ENCODE measurements around the gene TOLLIP.

Gene TOLLIP

DNA sequence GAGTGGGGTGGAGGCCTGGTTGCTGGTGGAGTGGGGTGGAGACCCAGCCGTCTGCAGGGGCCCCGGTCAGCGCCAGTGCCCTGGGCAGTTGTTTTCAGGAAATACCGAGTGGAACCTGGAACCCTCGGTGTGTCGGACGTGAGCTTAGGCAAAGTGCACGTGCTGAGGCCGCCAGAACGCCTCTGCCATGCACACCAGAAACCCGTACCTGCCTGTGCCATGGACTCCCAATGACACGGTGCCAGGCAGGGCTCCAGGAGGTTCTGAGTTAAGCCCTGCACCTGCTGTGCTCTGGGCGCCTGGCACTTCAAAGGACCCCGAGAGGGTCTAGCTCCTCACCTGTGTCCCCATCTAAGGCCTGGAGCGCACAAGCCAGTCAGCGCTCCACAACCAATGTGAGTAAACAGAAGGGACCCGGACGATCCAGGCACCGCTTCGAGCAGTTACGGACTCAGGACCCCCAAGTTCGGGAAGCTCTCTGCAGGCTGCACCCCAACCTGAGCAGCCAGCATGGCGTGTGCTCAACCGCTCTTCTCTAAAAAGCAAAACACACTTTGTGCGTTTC, 12.3 kb downstream of the TOLLIP start:
- no peak for DNase-seq

DNA sequence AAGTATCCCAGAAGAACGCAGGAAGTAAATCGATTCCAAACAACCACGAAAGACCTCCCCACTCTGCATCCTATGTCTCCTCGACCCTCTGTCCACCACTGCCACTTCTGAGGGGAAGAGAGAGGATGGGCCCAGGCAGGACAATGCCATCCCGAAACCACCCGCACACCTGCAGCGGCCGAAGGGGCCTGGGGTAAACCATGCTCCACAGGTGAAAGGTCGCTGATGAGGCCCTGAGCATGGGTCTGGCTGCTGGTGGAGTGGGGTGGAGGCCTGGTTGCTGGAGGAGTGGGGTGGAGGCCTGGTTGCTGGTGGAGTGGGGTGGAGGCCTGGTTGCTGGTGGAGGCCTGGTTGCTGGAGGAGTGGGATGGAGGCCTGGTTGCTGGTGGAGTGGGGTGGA, 13.1 kb downstream of the TOLLIP start:
- DNase-seq = no peak

DNA sequence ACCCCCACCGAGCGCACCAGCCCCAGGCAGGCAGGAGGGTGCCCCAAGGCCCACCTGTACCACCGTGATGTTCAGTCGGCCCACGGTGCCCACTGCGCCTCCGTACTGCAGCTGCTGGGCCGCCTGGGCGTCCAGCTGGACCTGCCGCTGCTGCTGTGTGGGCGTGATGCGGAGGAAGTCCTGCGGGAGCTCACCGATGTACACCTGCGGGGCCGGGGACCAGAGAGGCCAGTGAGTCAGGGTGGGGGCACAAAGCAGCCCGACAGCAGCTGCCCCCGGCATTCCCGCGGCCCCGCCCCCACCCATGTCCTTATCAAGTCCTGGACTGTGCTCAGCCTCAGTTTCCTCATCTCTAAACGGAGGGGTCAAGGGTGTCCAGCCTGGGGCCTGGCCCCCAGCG, 13.8 kb downstream of the TOLLIP start:
- no peak for DNase-seq

DNA sequence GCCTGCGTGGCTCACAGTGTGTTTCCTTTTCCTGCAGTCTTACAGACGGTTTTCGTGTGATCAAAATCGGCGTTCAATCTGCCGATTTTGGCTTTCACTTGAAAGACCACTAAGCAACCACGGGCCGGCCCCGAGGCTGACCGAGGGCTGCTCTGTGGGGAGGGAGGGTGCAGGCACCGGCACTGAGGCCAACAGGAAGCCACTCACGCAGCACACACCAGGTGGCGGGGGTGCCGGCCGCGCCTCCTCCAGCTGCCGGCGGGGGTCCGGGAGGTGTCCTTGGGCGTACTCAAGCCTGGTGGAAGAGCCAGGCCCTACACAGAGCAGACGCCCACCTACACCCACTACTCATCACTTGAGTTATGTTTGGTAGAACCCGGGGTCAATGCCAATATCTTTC, 14.3 kb downstream of the TOLLIP start:
- DNase-seq = no peak

DNA sequence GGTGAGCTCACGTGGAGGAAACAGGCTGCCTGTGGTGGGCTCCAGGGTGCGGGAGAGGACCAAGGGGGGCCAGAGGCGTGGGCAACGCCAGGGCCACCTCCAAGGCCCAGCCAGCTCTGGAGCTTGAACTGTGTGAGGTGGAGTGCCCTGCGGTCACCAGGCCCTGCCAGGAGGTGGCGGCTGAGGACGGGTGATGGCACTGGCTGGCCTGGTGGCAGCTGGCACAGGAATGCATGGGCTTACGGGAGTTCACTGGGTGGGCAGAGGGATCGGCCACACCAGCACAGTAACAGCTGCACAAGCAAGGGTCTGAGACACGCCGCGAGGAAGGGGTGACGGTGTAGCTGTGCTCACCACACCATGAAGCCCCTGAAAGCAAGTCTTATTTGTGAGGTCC, 15.8 kb downstream of the TOLLIP start:
- DNase-seq = no peak

DNA sequence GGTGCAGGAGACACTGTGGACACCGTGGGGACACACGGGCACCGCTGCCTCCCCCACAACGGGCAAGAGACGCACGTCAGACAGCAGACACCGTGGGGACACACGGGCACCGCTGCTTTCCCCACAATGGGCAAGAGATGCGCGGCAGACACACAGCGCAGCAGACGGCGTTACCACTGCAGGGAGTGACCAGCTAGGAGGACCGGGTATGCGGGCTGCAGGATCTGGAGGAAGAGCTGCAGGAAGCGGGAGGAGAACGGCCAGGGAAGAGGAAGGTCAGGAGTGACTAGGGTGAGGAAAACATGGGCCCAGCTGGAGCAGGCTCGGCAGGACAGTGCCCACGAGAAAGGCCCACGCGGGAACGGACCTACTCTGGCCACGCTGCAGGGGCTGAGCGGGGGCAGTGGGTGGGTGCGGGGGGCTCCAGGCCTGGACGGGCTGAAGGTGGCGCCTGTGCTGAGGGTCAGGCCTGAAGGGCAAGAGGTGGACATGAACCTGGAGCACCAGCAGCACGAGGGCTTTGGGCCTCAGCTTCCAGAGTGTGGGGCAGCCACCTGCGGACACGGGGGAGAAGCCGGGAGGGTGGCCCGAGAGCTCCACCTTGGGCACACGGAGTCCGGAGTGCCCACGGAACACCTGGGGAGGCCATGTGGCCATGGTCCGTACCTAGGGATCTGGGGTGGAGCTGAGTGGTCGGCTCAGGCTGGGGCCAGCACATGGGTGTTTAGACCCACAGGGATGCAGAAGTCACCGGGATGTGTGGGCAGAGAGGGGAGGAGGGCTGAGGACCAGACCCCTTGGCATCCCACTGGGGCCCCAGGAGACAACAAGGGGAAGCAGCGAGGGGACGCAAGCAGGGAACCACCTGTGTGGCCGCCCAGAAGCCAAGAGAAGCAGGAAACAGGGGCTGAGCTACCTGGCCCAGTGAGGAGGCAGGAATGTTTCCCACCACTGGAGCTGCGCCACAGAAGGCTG, 16.5 kb downstream of the TOLLIP start:
- DNase-seq = no peak

DNA sequence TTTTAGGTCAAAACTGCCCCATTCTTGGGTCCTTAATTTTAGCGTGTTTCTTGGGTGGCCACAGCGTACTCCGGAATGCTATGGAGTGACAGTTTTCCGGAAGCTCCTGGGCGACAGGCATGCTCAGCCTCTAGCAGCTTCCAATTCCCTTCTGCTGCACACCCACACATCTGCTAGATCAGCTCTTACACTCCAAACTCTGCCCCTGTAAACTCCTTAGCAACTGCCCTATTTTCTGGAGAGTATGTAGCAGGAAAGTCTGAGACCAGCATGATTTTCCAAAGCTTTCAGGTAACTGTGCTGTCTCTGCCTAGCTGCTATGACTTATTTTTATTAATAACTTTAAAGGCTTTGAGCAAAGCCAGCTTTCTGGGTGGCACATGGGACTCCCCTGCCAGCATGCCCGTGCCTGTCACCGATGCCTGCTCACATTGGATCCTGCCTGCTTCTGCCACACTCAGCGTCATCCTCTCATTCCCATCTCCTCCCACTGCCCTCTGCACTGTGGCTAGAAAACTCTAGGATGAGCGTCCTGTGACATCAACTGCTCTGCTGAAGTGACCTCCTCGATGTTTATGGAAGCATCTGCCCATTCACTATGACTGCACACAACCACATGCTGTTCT, 17.3 kb downstream of the TOLLIP start:
- DNase-seq = no peak

DNA sequence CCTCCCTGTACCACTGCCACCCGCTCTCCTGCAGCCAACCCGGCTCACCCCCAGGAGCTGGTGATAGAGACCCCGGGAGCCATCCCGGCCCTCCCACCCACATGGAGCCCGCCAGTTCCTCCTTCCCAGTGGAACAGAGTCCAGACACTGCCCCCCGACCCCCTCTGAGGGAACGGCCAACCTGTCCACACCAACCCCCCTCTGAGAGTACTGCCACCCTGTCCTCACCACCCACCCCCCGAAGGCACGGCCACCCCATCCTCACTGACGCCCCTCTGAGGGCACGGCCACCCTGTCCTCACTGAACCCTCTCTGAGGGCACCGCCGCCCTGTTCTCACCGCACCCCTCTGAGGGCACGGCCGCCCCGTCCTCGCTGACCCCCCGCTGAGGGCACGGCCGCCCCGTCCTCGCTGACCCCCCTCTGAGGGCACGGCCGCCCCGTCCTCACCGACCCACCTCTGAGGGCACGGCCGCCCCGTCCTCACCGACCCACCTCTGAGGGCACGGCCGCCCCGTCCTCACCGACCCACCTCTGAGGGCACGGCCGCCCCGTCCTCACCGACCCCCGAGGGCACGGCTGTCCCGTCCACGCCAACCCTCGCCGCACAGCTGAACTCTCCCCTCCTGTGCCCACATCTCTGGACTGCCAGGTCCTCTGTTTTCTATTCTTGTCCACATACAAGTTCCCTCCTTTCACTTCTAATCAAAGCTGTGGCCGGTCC, 18.0 kb downstream of the TOLLIP start:
- DNase-seq = no peak

DNA sequence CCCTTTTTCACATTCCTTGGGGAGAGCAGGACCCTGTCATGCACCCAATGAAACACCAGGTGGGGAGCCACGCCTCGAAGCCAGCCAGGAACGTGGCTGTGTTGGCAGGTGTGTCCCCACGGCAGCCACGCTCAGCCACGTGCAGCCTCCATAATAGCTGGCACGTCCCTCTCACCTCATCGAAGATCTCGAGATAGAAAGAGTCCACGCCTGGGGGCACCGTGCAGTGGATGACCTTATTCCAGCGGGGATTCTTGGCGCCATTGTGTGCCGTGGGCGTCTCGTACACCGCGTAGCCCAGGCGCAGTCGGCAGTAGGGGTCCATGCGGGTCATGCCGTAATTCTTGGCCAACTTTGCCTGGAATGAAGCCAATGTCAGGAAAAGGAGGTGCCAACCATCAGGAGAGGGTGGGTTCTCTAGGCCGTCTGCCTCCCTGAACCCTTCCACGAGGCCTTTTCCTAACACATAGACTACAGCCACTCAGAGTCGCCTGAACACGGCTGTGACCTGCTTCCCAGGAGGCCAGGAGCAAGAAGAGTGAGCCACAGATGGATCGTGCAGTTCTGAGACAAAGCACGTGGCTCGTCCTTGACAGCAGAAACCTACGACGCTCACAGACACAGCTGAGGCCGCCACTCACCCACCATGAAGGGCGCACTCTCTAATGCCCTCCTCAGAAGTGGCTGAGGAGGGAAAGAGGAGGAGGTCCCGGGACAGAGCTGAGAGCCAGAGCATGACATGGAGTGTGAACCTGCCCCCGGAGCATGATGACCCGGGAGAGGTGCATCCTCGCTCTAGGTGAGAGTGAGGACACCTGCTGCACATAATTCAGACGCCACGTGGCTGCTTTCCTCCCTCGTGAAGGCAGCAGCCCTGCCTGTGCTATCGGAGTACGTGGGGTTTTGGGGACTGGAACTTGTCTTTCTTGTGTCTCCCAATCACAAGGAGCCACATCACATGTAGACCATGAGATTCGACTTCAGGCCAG, 19.1 kb downstream of the TOLLIP start:
- no peak for DNase-seq

DNA sequence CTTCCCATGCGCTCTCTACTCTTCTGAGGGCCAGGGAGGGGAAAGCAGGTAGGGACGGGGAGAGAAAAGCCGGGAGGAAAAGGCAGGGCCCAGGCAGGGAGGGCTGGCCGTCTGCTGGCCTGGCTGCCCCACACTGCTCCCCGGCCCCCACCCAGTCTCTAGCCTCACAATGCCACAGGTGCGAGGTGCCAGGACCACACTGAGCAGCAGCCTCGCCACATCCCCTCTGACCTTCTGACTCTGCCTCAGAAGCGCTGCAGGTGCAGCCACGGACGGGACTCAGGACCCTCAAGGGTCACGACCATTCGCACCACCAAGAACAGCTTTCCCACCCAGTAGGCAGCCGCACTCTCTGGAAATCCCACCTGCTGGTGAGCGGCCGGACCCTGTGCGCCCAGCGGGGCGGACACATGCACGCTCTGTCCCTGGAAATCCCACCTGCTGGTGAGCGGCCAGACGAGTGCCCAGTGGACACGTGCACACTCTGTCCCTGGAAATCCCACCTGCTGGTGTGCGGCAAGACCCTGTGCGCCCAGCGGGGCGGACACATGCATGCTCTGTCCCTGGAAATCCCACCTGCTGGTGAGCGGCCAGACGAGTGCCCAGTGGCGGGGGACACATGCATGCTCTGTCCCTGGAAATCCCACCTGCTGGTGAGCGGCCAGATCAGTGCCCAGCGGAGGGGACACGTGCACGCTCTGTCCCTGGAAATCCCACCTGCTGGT, 20.1 kb downstream of the TOLLIP start:
- DNase-seq = no peak

DNA sequence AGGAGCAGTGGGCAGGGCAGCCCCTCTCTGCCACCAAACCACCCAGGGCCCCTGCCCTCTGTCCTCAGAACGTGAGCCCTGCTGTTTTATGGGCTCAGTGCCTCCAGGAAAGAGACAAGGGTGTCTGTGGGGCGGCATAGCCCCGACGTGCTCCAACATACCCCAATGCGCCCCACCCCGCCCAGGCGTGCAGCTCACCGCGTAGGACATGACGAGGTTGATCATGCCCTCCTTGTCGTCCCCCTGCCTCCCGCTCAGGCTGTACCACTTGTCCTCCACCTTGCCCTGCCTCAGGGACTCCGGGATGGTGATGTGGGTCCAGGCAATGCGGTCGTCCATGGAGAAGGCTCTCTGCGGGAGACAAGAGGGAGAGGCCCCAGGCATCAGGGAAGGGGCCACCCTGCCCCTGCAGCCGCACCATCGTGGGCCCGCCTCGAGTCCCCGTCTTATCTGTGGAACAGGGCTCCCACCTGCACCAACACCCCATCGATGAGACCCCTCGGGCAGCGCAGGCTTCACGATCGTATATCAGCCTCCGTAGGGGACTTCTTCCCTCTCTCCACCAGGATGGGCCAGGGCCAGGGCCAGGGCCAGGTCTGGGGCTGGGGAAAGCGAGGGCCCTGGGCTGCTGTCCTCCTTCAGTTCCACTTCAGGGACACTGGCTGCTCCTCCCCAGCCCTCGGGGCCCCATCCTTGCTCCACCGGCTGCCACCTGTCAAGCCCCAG, 20.8 kb downstream of the TOLLIP start:
- no peak for DNase-seq

DNA sequence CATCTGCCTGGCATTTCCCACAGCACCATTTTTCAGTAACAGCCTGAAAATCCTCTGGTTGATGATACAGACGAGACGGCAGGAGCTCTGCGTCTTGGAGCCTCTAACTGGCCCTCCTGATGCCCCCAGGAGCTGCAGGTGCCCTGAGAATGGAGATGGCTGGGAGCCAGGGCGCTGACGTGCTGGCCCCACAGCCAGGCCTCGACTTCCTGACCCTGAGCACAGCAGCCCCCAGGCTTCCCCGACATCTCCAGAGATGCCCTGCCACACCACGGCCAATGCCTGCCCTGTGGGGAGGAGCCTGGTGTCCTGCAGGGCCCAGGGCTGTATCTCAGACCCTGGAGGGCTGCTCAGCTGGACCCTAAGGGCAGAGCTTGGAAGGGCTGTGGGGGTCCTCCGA, 21.5 kb downstream of the TOLLIP start:
- no peak for DNase-seq

DNA sequence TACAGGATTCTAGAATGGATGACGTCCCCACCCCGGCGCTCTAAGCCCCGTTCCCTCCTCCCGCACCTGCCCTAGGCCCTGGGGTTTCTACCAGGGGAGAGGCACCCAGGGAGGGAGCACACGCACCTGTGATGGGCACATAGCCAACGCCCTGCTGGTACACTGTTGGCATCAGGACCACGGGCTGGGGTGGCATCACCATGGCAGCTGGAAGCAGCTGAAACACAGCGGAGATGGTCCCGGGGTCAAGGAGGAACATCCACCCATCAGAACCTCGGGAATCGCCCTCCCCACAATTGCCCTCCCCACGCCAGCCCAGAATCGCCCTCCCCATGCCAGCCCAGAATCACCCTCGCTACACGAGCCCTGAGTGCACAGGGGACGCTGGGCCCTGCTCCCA, 23.6 kb downstream of the TOLLIP start:
- no peak for DNase-seq

DNA sequence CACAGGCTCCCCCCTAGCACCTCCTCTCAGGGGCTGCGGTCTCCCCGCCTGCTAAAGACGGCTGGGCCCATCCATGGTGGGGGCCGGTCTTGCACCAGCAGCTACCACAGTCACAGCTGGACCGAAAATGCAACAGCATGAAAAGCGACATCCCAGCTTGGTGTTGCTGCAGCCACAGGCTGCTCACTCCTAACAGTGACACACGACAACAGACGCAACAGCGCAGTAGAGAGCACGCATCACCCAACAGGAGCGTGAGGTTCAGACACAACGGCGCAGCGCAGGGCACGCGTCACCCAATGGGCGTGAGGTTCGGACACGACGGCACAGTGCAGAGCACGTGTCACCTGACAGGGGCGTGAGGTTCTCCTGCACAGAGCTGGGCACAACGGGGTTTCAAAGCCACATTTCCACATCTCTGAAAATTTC, 24.1 kb downstream of the TOLLIP start:
- DNase-seq = no peak

DNA sequence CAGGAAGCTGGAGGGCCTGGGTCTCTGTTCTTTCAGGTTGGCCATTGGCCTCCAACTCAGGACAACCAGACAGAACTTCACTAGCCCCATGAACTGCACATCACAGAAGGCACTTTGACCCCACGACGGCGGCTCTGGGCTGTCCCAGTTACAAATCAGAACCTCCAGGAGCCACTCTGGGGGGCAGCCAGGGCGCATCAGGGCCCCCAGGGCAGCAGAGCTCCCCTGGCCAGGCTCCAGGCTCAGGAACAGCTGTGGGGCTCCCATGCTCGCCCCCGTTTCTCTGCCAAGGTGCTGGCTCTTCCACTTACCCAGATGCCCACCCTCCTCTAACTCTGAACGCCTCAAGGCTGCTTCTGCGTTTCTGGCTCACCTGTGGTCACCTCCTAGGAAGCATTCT, 25.5 kb downstream of the TOLLIP start:
- DNase-seq = no peak

DNA sequence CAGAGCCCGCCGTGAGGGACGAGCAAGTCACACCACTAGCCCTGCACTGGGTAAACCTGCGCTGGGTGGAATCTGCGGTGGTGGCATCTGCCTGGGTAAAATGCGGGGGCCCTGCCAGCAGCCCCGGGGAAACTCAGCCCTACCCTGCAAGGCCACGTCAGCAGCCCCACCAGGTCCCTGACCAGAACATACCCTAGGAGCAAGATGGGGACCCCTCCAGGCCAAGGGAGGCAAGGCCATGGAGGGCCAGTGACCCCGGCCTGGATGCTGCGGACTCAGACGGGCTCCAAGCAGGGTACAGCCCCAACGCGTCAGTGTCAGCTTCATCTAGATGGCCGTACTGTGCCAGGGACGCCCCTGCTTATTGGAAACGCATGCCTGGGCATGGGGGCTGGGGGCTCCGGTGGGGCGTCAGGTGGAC, 26.3 kb downstream of the TOLLIP start:
- no peak for DNase-seq

DNA sequence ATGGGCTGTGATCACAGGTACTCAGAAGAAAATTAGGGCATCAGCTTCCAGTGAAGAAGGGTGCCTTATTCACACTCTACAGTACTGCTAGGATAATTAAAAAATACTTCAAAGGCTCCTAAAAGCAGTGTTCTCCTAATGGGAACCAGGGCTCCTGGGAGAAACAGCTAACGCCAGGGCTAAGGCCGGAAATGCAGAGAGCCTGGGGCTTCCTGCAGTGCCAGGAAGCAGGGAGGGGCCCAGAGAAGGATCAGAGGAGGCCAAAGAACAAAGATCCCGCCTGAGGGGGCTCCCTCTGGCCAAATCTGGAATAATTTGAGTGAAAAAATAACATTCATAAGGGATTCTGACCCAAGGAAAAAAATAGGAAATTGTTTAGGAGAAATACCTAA, 27.5 kb downstream of the TOLLIP start:
- DNase-seq = no peak

DNA sequence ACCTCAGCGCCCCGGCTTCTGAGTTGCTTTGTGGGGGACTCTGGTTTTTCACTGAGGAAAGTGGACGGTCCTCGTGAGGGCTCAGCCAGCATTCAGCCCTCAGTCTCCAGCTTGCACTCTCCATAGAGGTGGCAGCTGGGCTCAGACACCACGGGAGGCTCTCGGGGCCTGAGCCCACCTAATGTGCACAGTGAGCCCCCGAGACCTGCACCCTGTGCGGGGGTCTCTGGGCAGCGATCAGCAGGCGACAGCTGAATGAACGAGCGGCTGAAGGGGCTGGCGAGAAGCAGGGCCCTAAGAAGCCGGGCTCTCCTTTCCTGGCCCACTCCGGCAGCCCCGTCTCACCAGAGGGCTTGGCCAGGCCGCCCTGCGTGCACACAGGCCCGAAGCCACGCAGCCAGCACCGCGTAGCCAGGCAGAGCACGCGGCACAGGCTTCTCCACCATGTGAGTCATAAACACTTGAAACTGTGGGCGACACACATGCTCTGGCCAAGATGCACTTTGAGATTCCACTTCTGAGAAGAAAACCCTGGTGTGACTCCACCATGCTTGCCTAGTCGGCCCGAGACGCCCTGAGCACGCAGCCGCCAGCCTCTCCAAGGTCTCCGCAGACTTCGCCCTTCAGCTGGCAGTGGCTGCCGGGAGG, 28.0 kb downstream of the TOLLIP start:
- no peak for DNase-seq

DNA sequence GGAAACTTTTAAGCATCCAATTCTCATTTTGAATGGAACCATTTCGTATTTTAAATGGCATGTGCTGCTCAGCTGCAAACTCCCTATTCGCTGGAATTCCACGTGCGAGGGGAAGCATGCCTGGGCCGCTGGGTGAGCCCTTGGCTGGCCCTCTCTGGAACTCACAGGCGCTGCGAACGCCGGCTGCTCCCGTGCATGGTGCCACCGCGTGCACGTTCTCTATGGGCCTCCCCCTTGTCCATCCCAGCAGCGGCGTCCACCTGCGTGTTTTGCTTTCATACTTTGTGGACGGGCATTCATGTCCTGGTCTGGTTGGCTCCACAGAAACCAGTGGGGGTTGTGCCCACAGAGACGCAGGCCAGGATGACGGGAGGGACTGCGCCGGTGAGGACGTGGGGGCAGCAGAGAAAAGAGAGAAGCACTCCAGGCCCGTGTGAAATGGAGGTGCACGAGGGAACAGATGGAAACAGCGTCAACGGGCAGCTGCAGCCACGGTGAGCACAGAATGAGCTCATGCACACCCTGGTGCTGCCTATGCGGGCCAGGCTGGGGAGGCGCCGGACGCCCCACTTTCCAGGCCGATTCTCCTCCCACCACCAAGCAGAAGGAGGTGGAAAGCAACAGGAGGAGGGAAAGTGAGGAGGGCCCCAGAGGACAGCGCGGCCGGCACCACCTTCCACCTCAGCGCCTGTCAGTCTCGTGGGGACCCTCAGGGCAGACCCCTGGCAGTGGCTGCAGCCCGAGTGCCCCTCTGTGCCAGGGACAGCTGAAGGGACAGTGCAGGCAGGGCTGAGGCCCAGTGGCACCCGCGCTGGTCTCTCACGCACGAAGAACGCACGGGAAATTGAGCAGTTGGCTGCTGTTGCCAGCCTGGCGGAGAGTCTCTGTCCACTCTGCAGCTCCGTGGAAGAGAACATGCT, 29.1 kb downstream of the TOLLIP start:
- DNase-seq = no peak
